Stimulated activated CD4-positive, alpha-beta T cell treated with anti-CD3 and anti-CD28 coated beads, Interleukin-12 subunit alpha, Interleukin-12 subunit beta, amount 100 ng/mL, for 24 hours (primary cell): Measurements from ENCODE around the gene PGAM2.

Experiments
- DNase-seq, 2 experiments: peaks; one replicate each; pipeline ENCODE4 v3.0.0-alpha.2; 2020; ENCODE audit warnings: low read depth in 2 of 2

PGAM2 gene

DNA sequence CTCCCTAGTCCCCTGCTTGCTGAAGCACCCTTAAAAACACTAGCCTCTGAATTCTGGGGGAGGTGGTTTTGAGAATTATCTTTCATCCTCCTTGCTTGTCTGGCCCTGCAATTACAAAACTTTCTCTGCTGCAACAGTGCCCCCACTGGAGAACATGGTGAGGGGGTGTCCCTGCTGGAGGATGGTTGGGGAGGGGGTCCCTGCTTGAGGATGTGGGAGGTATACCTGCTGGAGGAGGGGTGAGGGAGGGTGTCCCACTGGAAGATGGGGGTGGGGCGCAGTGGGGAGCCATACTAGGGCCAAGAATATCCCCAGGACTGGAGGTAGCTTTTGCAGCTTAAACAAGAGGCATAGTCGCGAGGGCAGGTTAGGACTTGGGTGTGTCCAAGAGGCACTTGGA, 20.2 kb upstream of the PGAM2 start:
- no peak for DNase-seq

DNA sequence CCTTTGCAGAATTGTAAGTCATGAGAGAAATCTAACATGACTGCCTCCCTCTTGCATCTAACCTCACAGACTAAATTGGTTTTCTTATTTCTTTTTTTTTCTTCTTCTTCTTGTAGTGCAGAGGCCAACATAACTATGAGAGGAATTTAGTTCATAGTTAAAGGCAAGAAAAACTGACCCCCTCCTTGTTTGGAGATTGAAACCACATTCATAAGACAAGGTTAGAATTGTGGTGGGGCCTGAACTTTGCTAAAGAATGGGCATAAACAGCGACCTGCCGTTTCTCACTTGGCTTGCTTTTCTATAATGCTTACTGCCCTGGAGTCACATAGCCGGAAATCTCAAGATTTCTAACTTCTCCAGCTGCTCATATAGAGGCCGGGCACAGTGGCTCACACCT, 19.3 kb upstream of the PGAM2 start:
- no peak for DNase-seq

DNA sequence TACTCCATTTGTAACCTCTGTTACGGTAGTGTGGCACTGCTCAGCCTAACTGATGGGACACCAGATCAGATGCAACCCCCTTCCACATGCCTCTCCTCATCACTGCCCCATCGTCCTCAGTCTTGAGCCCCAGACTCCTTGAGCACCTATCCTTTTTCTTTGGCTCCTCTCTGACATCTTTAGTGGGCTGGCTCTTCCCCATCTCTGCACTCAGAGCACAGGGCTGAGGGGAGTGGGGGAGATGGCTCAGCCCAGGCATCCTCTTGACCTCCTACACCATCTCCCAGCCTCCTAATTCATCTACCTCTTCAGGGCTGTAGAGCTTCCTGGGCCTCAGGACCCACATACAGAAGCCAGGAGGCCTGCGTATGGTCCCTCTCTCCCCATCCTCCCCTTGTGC, 18.4 kb upstream of the PGAM2 start:
- DNase-seq, result no peak

DNA sequence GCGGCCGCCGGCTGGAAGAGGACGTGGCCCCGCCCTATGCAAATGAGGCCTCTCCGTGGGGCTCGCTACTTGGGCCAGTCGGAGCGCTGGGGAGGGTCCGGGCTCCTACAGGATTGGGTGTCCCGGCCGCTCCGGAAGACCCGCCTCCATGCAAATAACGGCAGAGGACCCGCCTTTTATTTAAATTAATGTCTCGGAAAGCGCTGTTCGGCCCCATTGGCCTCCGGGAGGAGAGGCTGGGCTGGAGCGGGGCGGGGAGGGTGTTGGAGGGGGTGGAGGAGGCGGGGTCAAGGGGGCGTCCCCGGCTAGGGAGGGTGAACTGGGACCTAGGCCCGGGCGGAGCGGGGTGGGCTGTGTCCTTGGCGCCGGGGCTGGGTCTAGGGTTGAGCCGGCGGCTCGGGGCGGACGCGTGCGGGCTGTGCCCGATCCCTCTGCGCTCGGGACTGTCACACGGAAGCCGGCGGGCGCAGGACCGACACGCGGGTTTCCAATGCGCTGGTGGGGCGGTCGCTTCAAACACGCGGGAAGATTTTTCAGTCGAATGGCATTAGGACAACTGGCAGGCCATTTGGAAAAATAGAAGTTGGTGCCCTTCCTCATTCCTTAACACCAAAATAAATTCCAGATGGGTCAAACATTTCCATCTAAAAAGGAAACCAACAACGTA, 17.3 kb upstream of the PGAM2 start:
- peak; percentile 96 to 98 for DNase-seq

DNA sequence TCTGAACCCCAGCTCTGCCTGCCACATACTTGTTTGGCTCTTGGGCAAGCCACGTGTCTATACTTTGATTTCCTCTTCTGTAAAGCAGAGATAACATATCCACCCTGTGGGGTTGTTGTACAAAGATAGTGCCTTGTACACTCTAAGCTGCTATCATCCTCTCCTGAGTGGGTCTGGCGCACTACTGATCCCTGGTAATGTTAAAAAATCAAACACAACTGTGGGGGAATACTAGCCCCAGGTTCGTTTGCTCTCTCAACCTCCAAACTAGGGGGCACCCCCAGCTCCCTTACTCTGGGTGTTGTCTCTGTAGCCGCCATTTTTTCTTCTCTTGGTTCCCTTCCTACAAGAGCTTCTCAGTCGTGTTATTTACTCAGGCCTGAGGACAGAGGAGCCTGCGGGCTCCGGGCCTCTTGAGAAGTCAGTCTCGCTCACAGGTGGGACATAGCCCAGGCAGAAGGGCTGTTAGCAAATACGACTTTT, 15.9 kb upstream of the PGAM2 start:
- DNase-seq, result no peak

DNA sequence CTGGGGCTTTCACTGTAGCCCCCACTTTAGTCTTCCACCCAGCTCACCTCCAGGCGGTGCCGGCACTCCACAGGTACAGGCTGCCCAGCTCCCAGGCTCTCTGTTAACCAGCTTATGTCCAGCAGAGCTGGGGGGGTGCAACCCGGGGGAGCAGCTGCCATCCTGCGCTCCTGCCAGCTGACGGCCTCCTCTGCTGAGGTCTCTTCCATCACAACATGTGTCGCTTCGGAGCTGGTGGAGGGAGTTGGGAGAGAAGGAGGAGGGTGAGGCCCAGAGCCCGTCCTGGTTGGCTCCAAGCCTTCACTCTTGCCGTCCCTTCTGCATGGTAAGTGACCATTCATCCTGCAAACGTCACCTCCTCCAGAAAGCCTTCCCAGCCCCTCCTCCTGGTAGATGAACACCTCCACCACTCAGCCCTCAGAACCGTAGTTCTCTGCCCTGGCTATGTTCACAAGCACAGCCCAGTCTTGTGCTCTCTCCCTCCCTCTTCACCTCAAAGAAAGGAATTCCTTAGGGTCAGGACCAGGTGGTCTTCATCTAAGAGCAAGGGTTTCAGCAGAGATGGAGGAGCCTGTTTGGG, 15.4 kb upstream of the PGAM2 start:
- no peak for DNase-seq

DNA sequence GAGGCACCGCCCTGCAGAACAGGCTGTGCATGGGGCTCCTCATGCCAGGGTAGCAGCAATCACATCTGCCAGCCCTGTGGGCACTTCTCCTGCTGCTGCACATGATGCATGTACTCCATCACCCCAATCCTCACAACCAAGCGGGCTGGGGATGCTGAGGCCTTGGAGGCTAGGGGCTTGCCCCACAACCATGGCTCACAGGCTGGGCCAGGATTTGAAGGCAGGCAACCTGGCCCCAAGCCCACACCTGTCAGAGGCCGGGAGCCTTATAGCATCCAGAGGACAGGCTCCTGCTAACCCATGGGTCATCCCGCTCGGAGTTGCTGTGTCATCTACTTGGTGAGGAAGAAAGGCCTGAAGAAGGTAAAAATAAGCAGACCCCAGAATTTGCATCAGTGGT, 14.8 kb upstream of the PGAM2 start:
- DNase-seq, result no peak

DNA sequence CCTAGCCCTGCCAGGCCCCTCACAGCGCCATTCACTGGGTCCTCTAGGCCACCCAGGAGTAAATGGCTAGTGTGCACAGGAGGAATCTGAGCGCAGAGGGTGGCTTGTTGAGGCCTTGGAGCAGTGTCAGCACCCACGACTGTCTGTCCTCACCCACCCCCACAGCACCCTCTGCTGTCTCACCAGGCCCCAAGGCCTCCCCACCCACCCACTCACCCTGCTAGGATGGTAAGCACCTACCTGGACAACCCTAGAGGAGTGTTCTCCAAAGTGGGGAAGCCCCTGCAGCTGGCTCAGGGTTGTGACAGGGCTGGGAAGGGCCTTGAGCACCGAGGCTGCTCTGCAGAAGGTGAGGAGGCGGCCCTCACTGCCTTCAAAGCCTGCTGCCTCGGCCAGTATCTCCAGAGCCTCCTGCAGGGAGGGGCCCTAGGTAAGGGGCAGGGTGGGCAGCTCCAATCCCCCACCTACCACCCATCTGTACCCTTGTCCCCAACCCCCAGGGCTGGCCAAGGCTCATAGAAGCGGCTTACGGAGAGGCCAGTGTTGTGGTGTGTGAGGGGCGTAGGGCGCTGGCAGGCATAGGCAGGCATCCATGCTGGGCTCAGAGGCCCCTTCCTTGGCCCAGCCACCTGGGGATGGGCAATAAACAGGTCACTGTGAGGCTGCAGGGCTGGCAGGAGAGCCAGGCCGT, 14.1 kb upstream of the PGAM2 start:
- no peak for DNase-seq

DNA sequence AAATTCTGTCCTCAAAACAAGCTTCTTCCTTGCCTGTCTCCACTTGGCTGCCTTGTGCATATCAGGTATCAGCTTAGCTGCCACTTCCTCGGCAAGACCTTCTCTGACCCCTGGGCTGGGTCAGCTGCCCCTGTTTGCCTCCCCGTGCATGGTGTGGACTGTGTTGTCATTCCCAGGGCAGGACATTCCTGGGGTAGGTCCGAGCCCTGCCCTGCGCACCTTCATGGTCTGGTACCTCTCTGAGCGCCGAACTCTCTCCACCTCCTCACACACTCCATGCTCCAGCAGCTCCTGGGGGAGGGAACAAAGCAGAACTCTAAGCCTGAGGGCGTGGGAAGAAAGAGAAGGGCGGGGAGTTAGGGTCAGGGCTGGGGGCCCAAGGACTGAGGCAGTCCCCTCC, 13.2 kb upstream of the PGAM2 start:
- DNase-seq, result no peak

DNA sequence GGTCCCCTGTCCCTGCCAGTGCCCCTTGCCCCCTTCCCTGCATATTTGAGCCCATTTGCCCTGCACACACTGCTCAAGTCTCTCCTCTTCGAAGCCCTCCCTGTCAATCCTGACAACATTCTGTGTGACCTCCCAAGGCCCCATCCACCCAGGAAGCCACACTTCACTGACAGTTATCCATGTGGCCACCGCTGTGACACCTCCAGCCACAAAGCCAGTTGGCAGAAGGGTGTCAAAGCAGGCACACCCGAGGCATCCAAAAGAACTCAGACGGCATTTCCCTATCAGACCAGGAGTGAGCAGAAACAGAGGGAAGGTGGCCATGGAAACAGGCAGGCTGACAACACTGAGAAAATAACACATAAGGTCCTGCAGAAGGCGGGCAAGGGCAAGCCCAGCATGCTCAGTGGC, 12.3 kb upstream of the PGAM2 start:
- no peak for DNase-seq

DNA sequence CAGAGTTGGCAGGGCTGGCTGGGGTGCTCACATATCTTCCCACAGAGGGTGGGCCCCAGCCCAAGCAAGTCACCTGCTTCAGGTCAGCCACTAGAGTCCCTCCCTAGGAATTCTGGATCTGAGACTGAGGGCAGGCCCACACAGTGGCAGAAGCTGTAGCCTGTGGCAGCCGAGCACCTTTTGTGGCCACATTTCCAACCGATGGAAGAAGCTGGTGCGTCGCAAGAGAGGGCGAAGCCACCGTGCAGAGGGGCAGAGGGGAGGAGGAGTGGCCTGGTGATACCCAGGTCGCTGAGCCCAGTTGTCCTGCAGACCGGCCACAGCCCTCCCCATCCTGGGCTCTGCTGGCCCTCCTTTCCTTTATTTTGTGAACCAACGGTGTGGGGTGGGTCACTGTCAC, 11.7 kb upstream of the PGAM2 start:
- DNase-seq, result no peak

DNA sequence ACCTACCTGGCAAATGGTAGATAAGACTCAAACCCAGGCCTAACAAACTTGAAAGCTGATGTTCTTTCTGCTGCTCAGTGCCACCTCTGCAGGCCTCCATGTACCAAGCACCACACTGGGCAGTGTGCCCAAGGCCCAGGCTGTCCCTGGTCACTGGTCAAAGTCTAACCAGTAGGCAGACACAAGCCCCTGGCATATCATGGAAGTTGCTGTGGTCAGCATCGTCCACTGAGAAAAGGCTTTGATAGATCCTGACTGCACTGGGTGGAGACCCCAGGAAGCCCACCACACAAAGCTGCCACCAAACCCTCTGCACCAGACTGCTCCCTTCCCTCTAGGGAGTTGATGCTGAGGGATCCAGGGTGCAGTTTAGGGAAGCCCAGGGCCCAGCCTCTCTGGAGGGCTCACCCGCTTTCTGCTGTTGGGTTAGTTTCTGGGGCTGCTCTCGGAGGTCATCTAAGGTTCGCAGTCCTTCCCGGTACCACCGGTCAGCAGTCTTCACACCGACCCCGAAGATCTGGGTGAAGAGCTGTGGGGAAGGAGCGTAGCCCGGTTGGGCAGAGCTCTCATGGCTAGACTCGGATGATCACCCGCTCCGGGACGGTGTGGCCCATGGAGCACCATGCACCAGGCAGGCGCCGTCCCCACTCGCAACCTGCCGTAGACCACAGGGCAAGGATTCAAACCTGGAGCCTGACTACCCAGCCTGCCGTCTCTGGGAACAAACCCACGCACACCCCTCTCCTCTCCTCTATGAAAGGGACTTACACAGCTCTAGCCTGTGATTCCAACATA, 10.9 kb upstream of the PGAM2 start:
- no peak for DNase-seq

DNA sequence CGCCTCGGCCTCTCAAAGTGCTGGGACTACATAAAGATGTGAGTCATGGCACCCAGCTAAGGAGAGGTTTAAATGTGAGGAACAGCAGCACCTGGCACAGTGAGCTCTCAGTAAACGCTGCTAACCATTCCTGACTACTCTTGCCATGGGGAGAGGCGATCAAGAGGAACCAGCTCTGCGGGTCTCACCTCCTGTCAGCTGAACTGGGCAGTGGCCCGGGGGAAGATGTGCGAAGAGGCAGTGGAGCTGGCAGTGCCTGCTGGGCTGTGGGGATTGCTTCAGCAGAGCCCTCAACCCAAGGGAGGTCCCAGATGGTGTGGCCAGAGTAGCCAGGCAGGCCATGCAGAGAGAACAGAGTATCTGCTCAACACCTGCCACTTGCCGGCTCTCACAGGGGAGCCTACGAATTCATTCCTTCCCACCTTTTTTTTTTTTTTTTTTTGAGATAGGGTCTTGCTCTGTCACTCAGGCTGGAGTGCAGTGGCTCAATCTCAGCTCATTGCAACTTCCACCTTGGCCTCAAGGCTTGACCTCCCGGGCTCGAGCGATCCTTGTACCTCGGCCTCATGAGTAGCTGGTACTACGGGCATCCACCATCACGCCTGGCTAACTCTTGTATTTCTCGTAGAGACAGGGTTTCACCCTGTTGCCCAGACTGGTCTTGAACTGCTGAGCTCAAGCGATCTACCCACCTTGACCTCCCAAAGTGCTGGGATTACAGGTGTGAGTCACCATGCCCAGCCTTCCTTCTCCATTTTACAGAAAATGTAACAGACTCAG, 10.1 kb upstream of the PGAM2 start:
- DNase-seq, result no peak

DNA sequence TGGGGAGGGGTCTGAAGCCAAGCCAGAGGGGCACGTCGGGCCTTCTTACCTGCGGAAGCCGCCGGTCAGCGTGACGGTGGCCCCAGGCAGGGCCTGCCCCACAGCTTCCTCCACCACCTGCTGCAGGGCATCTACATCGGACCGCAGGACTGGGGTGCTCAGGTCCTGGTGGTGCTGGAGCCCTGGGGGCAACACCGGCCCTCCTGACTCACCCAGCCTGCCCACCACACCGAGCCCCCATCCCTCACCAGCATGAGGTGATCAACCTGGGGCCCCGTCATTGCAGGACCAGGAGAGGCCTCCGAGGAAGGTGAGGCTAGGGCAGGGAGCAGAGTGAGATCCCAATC, 9.0 kb upstream of the PGAM2 start:
- no peak for DNase-seq

DNA sequence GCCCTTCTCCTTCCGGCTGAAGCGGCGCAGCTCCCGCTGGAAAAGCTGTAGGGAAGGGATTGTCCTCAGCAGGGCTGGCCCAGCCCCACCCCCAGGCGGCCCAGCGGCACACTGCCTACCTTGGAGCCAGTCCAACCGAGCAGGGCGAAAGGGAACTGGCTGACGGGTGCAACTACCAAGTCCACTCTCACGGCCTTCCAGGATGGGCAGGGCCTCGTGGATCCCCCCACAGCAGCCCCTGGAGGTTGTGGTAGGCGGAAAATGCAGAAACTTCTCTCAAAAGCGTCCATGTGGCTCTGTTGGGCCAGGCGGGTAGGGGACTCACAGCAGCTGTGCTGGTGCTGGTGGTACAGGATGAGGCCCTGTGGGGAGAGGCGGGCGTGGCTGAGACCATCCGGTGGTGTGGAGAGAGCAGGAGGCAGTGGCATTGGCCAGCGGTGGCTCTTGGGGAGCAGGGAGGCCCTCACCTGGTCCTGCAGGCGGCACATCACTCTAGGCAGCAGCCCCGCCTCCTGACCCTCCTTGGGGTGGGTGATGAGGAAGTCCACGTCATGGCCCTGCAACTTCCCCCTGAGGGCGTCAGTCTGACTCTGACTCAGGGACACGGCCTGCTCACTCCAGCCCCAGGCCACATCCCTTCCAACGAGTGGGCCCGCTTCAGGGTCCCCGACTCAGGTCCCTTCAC, 8.4 kb upstream of the PGAM2 start:
- no peak for DNase-seq

DNA sequence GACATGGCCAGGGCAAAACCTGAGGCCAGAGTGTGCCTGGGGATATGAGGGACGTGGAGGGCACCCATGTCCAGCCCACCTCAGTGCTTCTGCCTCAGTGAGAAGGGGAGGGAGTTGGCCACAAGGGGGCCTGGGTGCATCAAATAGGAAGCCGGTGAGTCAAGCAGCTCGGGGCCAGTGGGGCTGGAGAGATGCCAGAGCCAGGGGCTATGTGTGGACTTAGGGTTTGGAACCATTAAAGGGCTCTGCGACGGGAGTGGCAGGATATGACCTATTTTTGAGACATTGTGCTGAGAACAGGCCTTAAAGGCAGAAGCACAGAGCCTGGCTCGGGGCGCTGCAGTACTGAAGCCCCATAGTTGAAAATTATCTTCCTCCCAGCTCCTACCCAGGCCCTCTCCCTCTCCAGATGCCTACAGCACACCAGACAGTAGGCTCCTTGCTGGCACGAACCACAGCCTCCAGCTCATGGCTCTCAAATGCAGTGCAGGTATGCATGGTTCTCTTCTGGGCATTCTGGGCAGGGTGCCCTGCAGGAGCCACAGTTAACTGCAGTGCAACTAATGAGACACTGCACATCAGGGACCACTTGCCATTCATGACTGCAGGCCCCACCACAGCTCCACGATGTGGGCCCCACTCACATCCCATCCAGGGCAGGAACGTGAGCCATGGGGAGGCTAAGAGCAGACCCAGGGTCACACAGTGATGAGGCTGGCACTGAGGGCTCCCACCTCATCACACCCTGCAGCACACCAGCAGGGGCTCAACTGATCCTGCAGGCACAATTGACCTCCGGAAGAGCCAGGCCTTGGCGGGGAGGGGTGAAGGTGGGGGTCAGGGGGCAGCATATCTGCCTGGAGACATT, 7.2 kb upstream of the PGAM2 start:
- DNase-seq, result no peak

DNA sequence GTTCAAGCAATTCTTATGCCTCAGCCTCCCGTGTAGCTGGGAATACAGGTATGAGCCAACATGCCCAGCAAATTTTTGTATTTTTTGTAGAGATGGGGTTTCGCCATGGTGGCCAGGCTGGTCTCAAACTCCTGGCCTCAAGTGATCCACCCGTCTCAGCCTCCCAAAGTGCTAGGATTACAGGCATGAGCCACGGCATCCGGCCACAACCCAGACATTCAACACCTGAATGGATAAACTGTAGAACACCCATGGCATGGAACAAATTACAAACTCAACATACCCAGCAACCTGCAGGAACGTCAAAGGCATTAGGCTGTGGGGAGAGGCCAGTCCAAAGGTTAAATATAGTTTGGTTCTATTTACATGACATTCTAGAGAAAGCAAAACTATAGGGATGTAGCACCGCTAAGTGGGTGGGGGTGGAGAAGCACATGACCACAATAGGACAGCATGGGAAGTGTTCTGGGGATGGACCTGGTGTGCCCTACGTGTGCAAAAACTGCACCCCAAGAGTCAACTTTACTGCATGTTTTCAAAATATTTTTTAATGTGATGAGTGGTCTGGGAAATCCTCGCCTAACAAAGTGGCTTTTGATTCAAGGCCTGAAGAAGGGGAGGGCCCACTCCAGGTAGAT, 6.5 kb upstream of the PGAM2 start:
- no peak for DNase-seq

DNA sequence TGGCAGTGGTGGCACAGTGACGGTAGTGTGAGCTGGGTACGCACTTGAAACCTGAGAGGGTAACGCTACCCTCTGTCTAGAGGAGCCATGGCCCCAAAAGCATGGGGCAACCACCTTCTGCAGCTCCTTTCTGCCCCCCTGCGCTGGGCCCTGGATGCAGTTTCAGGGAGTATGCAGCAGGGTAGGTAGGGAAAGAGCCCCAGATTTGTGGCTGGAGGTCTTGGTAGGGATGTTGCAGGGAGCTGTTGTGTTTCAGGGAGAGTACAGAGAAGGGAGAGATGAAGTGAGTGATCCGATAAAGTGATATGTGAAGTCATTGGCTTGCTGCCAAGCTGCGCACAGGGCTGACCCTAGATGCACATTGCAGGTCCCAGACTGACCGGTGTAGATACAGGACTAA, 2.7 kb upstream of the PGAM2 start:
- no peak for DNase-seq

DNA sequence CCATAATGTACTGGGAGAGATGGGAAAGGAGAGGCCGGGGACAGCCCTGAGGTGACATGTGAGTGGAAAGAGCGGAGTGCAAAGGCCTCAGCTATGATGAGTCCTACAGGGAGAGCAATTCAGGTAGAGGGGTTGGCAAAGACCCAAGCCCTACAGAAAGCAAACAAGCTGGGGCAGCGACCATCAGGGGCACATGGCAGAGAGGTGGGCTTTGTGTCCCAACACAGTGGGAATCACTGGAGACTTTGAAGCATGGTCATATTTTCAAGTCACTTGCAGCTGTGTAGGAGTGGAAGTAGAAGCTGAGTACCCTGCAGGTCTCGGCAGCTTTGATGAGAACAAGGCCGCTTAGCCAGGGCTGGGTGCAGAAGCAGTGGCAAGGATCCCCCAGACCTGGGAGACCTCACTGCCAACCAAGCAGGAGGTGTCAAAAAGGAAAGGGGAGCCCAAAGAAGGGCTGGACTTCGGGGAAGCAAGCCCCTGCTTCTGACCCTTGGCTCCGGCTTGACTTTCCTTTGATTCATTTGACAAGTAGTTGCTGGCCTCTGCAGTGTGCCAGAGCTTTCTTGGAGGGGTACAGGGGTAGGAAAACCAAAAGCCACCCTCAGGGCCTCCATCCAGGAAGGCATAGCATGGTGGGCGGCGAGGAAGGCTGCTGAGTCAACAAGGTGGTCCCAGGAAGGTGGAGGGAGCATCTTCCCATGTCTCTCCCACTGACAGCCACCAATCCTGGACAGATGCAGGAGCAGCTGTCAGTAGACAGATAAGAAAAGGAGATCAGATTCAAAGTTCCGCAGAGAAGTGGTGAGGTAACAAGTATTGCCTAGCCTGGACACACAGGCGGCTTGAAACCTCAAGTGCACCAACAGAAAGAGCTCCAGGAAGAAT, 1.9 kb upstream of the PGAM2 start:
- no peak for DNase-seq
